SK-N-MC (cell line): Measurements from ENCODE around the gene OR1S1.
"Not testable (repeated sequence)": the region's sequence is repeated elsewhere in the genome, so short reads cannot be mapped to it uniquely, and the experiment has no call there.

Experiments used
- DNase-seq: peaks from one replicate; pipeline ENCODE4 v3.0.0-alpha.2; 2011; ENCODE audit warnings: low read depth, low spot score
- H3K27ac ChIP-seq: fragments of 200-600 bp; sonication (generic); 2 replicates; pipeline ENCODE4 v1.5.1; 2016; ENCODE audit warnings: mixed run types
- H3K36me3 ChIP-seq: fragments of 200-600 bp; sonication (generic); 2 replicates; pipeline ENCODE4 v1.6.1; 2017; ENCODE audit warnings: antibody characterized with exemption, low read length, mixed read lengths; ENCODE audit not compliant: insufficient read depth
- H3K4me3 ChIP-seq: fragments of 200-600 bp; sonication (generic); 2 replicates; pipeline ENCODE4 v1.5.1; 2016
- H3K9ac ChIP-seq: fragments of 200-600 bp; sonication (generic); 2 replicates; pipeline ENCODE4 v1.8.0; 2017; ENCODE audit warnings: mixed run types, mixed read lengths; ENCODE audit not compliant: insufficient read length
- H3K9me3 ChIP-seq: fragments of 200-600 bp; sonication (generic); 2 replicates; pipeline ENCODE4 v1.6.1; 2017; ENCODE audit warnings: low read depth, mild to moderate bottlenecking, antibody characterized with exemption, low read length, moderate library complexity, mixed read lengths
- EZH2 ChIP-seq: fragments of 200-600 bp; sonication (generic); IDR thresholded peaks from one replicate; pipeline ENCODE4 v1.6.1; 2017; ENCODE audit warnings: antibody characterized with exemption
- FOXP2 ChIP-seq: optimal IDR thresholded peaks from 2 replicates; pipeline ENCODE3; 2011; ENCODE audit warnings: mild to moderate bottlenecking, moderate library complexity; ENCODE audit not compliant: insufficient read depth; ENCODE audit errors: extremely low read length, control extremely low read depth
- POLR2AphosphoS5 ChIP-seq: IDR thresholded peaks from 2 replicates; pipeline ENCODE4 v1.6.1; 2012; ENCODE audit warnings: mild to moderate bottlenecking, low read depth, low read length, borderline replicate concordance

Gene OR1S1

DNA sequence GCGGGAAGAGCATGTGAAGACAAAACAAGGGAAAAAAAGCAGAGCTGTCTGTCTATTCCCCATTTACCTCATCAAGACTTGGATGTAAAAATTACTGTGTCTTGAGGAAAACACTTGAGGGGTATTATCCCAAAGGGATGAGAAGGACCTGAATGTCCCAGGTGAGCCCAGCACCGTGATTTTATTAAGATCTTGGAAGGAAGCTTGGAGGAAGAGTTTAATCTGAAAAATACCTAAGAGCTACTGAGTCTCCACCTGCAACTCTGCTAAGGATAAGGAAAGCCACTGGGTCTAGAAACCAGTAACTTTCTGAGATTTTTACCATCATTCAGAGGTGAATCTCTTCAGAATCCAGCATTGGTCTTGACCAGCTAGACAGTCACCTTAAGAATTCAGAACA, at the start of gene OR1S1:
Gene OR1S1, plus strand, starts transcription at position 301 of the 400 bp plus-strand sequence.
- not testable (repeated sequence) for DNase-seq

GRCh38 chr11:58164389-58164788, 48.1 kb upstream of the OR1S1 start:
- TF ChIP-seq FOXP2, result no peak
- no peak for TF ChIP-seq POLR2AphosphoS5
- TF ChIP-seq EZH2, result no peak

More for the DNA sequence above, at the start of gene OR1S1:
- not testable (repeated sequence) for H3K36me3 ChIP-seq, H3K9me3 ChIP-seq, H3K9ac ChIP-seq, H3K27ac ChIP-seq, H3K4me3 ChIP-seq

DNA sequence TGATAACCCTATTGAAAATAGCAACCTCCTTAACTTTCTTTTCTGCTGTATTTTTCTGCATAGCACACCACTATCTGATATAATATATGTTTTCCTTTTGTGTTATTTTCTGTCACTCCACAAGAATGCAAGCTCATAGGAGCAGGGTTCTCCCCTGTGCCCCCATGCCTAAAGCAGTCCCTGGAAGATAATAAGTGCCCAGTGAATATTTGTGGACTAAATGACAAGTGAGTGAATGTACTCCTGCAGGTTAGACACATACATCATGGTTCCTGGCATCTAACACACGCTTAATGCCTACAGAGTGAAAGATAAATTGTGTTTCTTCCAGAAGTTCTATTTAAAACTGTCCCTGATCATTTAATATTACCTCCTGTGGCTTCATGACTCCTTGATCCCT, 47.5 kb upstream of the OR1S1 start:
- Histone ChIP-seq H3K9me3 (no peaks in the 10 kb centered on the region), H3K9ac (no peak overlapping the region), H3K36me3 (no peaks in the 10 kb centered on the region), H3K4me3 (no peak overlapping the region), H3K27ac (no peak overlapping the region)
- TF ChIP-seq FOXP2 (no peak), EZH2 (no peak), POLR2AphosphoS5 (no peak)
- DNase-seq, result no peak

More at GRCh38 chr11:58164389-58164788, 48.1 kb upstream of the OR1S1 start:
- no peaks in the 10 kb centered on the region for H3K9me3 ChIP-seq
- H3K4me3 ChIP-seq, result no peak overlapping the region
- no peak overlapping the region for H3K27ac ChIP-seq
- no peaks in the 10 kb centered on the region for H3K36me3 ChIP-seq
- no peak overlapping the region for H3K9ac ChIP-seq
- no peak for DNase-seq

GRCh38 chr11:58165504-58166106, 46.9 kb upstream of the OR1S1 start:
- H3K27ac ChIP-seq, result no peak overlapping the region
- TF ChIP-seq POLR2AphosphoS5, result no peak
- no peak for DNase-seq

DNA sequence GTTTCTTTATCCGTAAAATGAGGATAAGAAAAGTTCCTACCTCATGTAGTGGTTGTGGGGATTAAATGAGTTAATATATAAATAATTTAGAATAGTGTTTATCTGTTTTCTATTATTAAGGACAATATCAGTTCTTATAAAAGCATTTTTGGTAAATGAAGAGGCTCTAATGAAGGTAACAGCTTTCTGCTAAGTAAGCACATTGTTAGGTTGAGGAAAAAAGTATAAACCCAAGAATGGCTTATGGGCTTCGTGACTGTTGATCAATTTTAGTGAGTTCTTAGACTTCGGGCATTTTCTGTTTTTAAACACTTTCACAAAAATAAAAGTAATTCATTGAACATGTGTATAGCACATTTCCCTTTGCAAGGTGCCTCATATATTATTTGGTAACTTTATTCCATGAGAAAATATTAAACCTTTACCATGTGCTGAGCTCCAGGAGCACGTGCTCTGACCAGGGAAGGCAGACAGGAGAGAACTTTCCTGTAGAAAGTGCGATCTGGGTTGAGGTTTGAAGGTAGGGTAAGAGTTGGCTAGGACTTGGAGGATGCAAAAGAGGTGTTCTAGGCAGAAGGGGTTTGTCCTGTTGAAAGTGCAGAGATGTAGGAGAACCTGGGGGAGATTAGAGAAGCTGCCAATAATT, 35.0 kb upstream of the OR1S1 start:
- Histone ChIP-seq H3K36me3 (no peaks in the 10 kb centered on the region), H3K9me3 (no peaks in the 10 kb centered on the region), H3K9ac (no peak overlapping the region), H3K27ac (no peak overlapping the region), H3K4me3 (no peak overlapping the region)
- TF ChIP-seq FOXP2 (no peak), POLR2AphosphoS5 (no peak), EZH2 (no peak)
- DNase-seq, result no peak

More at GRCh38 chr11:58165504-58166106, 46.9 kb upstream of the OR1S1 start:
- no peaks in the 10 kb centered on the region for H3K36me3 ChIP-seq
- no peak overlapping the region for H3K4me3 ChIP-seq
- no peak overlapping the region for H3K9ac ChIP-seq
- no peaks in the 10 kb centered on the region for H3K9me3 ChIP-seq

DNA sequence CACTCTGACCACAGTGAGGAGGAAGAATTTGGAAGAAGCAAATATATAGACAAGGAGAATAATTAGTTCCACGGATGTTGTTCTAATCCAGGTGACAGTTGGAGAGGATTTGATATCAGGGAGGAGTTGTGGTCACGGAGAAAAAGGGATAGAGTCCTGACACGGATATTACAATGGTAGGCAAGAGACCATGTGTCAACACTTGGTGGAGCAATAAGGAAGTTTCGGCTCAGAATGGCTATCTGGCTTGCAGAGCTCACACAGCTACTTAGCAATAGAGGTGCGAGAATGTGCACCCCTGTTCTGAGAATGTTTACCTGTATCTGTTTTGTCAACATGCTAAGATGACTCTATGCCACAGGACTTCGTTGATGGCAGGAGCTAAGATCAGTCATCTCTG, 34.1 kb upstream of the OR1S1 start:
- Histone ChIP-seq H3K4me3 (no peak overlapping the region), H3K36me3 (no peaks in the 10 kb centered on the region), H3K27ac (no peak overlapping the region), H3K9me3 (no peaks in the 10 kb centered on the region), H3K9ac (no peak overlapping the region)
- no peak for TF ChIP-seq FOXP2
- TF ChIP-seq POLR2AphosphoS5, result no peak
- TF ChIP-seq EZH2, result no peak
- no peak for DNase-seq

DNA sequence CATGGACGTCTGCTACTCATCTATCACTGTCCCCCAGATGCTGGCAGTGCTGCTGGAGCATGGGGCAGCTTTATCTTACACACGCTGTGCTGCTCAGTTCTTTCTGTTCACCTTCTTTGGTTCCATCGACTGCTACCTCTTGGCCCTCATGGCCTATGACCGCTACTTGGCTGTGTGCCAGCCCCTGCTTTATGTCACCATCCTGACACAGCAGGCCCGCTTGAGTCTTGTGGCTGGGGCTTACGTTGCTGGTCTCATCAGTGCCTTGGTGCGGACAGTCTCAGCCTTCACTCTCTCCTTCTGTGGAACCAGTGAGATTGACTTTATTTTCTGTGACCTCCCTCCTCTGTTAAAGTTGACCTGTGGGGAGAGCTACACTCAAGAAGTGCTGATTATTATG, 32.9 kb upstream of the OR1S1 start:
- Histone ChIP-seq H3K9me3 (no peaks in the 10 kb centered on the region), H3K9ac (no peak overlapping the region), H3K4me3 (no peak overlapping the region), H3K27ac (no peak overlapping the region), H3K36me3 (no peaks in the 10 kb centered on the region)
- DNase-seq, result no peak
- TF ChIP-seq FOXP2 (no peak), POLR2AphosphoS5 (no peak), EZH2 (no peak)

- TF ChIP-seq EZH2 (no peak), FOXP2 (no peak), POLR2AphosphoS5 (no peak)
- no peak overlapping the region for H3K27ac ChIP-seq
- H3K36me3 ChIP-seq, result no peaks in the 10 kb centered on the region
- H3K9me3 ChIP-seq, result no peaks in the 10 kb centered on the region
- DNase-seq, result no peak
- H3K4me3 ChIP-seq, result no peak overlapping the region
- no peak overlapping the region for H3K9ac ChIP-seq
These were observed 25.6 kb upstream of the OR1S1 start for GRCh38 chr11:58186938-58187337.

DNA sequence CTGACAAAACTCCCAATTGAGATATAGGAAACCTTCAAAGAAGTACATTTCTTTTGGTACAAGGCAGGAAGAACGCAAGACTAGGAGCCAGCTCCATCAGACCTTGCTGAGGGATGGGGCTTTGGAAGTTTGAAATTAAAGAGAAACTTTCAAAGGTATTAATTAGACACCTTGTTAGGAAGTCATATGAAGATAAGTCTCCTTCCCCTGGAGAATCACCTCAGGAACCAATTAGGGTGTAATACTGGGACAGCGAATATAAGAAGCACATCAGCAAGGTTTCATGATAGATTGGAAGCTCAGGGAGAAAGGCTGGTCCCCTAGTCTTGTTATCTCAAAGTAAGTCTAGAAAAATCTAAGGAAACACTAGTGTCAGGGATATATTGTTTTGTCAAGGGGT, 23.8 kb upstream of the OR1S1 start, which contains the start of gene OR9Q2:
Gene OR9Q2, plus strand, starts transcription at position 301 of the 400 bp plus-strand sequence. CDS start 1,421 bp downstream, outside the sequence.
- DNase-seq, result no peak
- no peaks in the 10 kb centered on the region for H3K36me3 ChIP-seq
- no peak within 1 kb of the TSS for H3K4me3 ChIP-seq
- TF ChIP-seq EZH2 (no peak), POLR2AphosphoS5 (no peak), FOXP2 (no peak)
- H3K9ac ChIP-seq, result no peak within 1 kb of the TSS
- H3K27ac ChIP-seq, result no peak within 1 kb of the TSS
- H3K9me3 ChIP-seq, result no peaks in the 10 kb centered on the region
